H1 (cell line): ENCODE data around the gene WDR27. TPM values are rescaled to one million over a fixed set of nuclear protein-coding genes. Genes with fewer than 3 reads are reported as not detected.

ENCODE experiments used
- CTCF ChIA-PET: fragments of 300-600 bp; sonication (Branson Sonifier 250); formaldehyde crosslinking; loops from one replicate; lab custom pipeline; 2021; ENCODE audit not compliant: partially characterized antibody; lab: Charles Lee
- POLR2A ChIA-PET: fragments of 300-600 bp; sonication (Branson Sonifier 250); formaldehyde crosslinking; loops from one replicate; lab custom pipeline; 2021; ENCODE audit warnings: inconsistent platforms; ENCODE audit not compliant: partially characterized antibody; lab: Charles Lee
- DNase-seq, 2 experiments: peaks; one replicate each; pipeline versions ENCODE4 v3.0.0 to v3.0.0-alpha.2; 2010 to 2022; ENCODE audit warnings: low spot score in 2 of 2, low read depth in 1 of 2, mixed read lengths in 1 of 2
- FAIRE-seq: peaks from 2 replicates; lab custom pipeline; 2011; peaks lifted over from hg19 to GRCh38; lab: Jason Lieb, UNC
- H2AFZ ChIP-seq: 2 replicates; pipeline ENCODE4 v1.8.1; 2012; ENCODE audit warnings: low read length, inconsistent platforms
- H2AK5ac ChIP-seq: 2 replicates; pipeline ENCODE4 v1.6.1; 2013; ENCODE audit warnings: low read depth, low read length
- H2BK120ac ChIP-seq: replicated peaks from 2 replicates; pipeline ENCODE3; 2013; ENCODE audit warnings: low read depth, low read length, inconsistent platforms
- H2BK12ac ChIP-seq: 2 replicates; pipeline ENCODE4 v1.6.1; 2013; ENCODE audit warnings: low read depth, low read length
- H2BK15ac ChIP-seq: 2 replicates; pipeline ENCODE4 v1.6.1; 2013; ENCODE audit warnings: low read length
- H2BK20ac ChIP-seq: 2 replicates; pipeline ENCODE4 v1.6.1; 2013; ENCODE audit warnings: low read length
- H2BK5ac ChIP-seq: 2 replicates; pipeline ENCODE4 v1.6.1; 2013; ENCODE audit warnings: low read depth, low read length
- H3K14ac ChIP-seq: 2 replicates; pipeline ENCODE4 v1.6.1; 2013; ENCODE audit warnings: inconsistent platforms; ENCODE audit not compliant: insufficient read length
- H3K18ac ChIP-seq: 2 replicates; pipeline ENCODE4 v1.6.1; 2013; ENCODE audit warnings: low read length; ENCODE audit errors: extremely low read depth
- H3K23ac ChIP-seq: 2 replicates; pipeline ENCODE4 v1.6.1; 2013; ENCODE audit warnings: inconsistent platforms; ENCODE audit not compliant: insufficient read length
- H3K23me2 ChIP-seq: 2 replicates; pipeline ENCODE4 v1.6.1; 2013; ENCODE audit warnings: low read depth, low read length
- H3K27ac ChIP-seq: 2 replicates; pipeline ENCODE4 v1.6.1; 2011; ENCODE audit warnings: low read depth, low read length, inconsistent platforms
- H3K27me3 ChIP-seq, 4 experiments: replicated peaks in 1 of 4; 1 replicate in 1 of 4; 2 replicates in 3 of 4; pipeline versions ENCODE4 v1.6.1 to v1.8.1; 2011 to 2013; ENCODE audit warnings: low read length in 3 of 4, mild to moderate bottlenecking in 3 of 4, inconsistent platforms in 2 of 4, mixed read lengths in 2 of 4, moderate library complexity in 1 of 4; ENCODE audit not compliant: control insufficient read depth in 3 of 4, insufficient read depth in 3 of 4; ENCODE audit errors: extremely low read depth in 1 of 4
- H3K36me3 ChIP-seq, 4 experiments: 2 replicates each; pipeline versions ENCODE4 v1.6.1 to v1.8.1; 2011 to 2013; ENCODE audit warnings: mild to moderate bottlenecking in 4 of 4, low read length in 3 of 4, moderate library complexity in 2 of 4, control low read depth in 1 of 4, inconsistent platforms in 1 of 4; ENCODE audit not compliant: insufficient read depth in 4 of 4, control insufficient read depth in 2 of 4
- H3K4ac ChIP-seq: replicated peaks from 2 replicates; pipeline ENCODE3; 2013; ENCODE audit warnings: low read length, low read depth, mixed read lengths, inconsistent platforms; ENCODE audit not compliant: insufficient read length
- H3K4me1 ChIP-seq, 4 experiments: replicated peaks in 1 of 4; 1 replicate in 1 of 4; 2 replicates in 3 of 4; pipeline versions ENCODE4 v1.6.1 to v1.8.1; 2011 to 2013; ENCODE audit warnings: low read length in 3 of 4, inconsistent platforms in 2 of 4, mixed read lengths in 1 of 4; ENCODE audit not compliant: insufficient read depth in 4 of 4, control insufficient read depth in 3 of 4
- H3K4me2 ChIP-seq, 2 experiments: 2 replicates each; pipeline versions ENCODE4 v1.6.1 to v1.8.1; 2011 to 2013; ENCODE audit warnings: low read depth in 2 of 2, low read length in 2 of 2, control low read depth in 1 of 2, inconsistent platforms in 1 of 2, mild to moderate bottlenecking in 1 of 2; ENCODE audit not compliant: insufficient read depth in 1 of 2
- H3K4me3 ChIP-seq, 4 experiments: fragments of 200-600, 300-600 bp in 1 of 4; sonication (generic), shearing (Covaris generic), sonication (Bioruptor Twin) in 1 of 4; 2 replicates each; pipeline versions ENCODE4 v1.5.1 to v1.8.1; 2011 to 2016; ENCODE audit warnings: low read length in 4 of 4, low read depth in 3 of 4, control low read depth in 2 of 4, inconsistent platforms in 2 of 4, mild to moderate bottlenecking in 2 of 4, mixed read lengths in 1 of 4, moderate library complexity in 1 of 4; ENCODE audit not compliant: insufficient read depth in 2 of 4; ENCODE audit errors: extremely low read depth in 1 of 4
- H3K56ac ChIP-seq: replicated peaks from 2 replicates; pipeline ENCODE3; 2013; ENCODE audit warnings: low read depth, mild to moderate bottlenecking, mixed read lengths, low read length, inconsistent platforms; ENCODE audit not compliant: insufficient read length
- H3K79me1 ChIP-seq: 2 replicates; pipeline ENCODE4 v1.6.1; 2013; ENCODE audit warnings: low read depth, low read length, control low read depth
- H3K79me2 ChIP-seq, 2 experiments: 2 replicates each; pipeline versions ENCODE4 v1.6.1 to v1.8.1; 2012 to 2013; ENCODE audit warnings: low read length in 2 of 2, mild to moderate bottlenecking in 2 of 2, inconsistent platforms in 1 of 2; ENCODE audit not compliant: insufficient read depth in 2 of 2, control insufficient read depth in 1 of 2
- H3K9ac ChIP-seq, 4 experiments: replicated peaks in 1 of 4; 1 replicate in 1 of 4; 2 replicates in 3 of 4; pipeline versions ENCODE4 v1.6.1 to v1.8.1; 2011 to 2013; ENCODE audit warnings: low read depth in 3 of 4, low read length in 3 of 4, control low read depth in 2 of 4, mild to moderate bottlenecking in 2 of 4, moderate library complexity in 2 of 4, inconsistent platforms in 1 of 4; ENCODE audit errors: extremely low read depth in 1 of 4
- H3K9me3 ChIP-seq, 2 experiments: 2 replicates each; pipeline versions ENCODE4 v1.6.1 to v1.8.1; 2012 to 2013; ENCODE audit warnings: mild to moderate bottlenecking in 2 of 2, moderate library complexity in 2 of 2, control low read depth in 1 of 2, inconsistent platforms in 1 of 2, low read depth in 1 of 2, low read length in 1 of 2, mixed read lengths in 1 of 2; ENCODE audit not compliant: insufficient read depth in 2 of 2
- H4K20me1 ChIP-seq, 2 experiments: replicated peaks in 1 of 2; 2 replicates each; pipeline versions ENCODE3 to v1.8.1; 2011 to 2013; ENCODE audit warnings: inconsistent platforms in 2 of 2, low read length in 2 of 2, mild to moderate bottlenecking in 1 of 2; ENCODE audit not compliant: insufficient read depth in 2 of 2, control insufficient read depth in 1 of 2
- H4K5ac ChIP-seq: 2 replicates; pipeline ENCODE4 v1.6.1; 2013; ENCODE audit warnings: low read length, low read depth, mixed read lengths, inconsistent platforms; ENCODE audit not compliant: insufficient read length
- H4K8ac ChIP-seq: 2 replicates; pipeline ENCODE4 v1.8.0; 2013; ENCODE audit warnings: mild to moderate bottlenecking, moderate library complexity, low read length, inconsistent platforms; ENCODE audit not compliant: insufficient read depth; ENCODE audit errors: extremely low read depth
- H4K91ac ChIP-seq: replicated peaks from 2 replicates; pipeline ENCODE3; 2013; ENCODE audit warnings: low read length, mixed read lengths, inconsistent platforms; ENCODE audit not compliant: insufficient read length
- EP300 ChIP-seq, 2 experiments: IDR thresholded peaks; 1 replicate in 1 of 2; 2 replicates in 1 of 2; pipeline ENCODE4 v1.6.1; 2011 to 2012; ENCODE audit warnings: low read depth in 2 of 2, low read length in 2 of 2, mild to moderate bottlenecking in 2 of 2, borderline replicate concordance in 1 of 2, inconsistent platforms in 1 of 2, moderate library complexity in 1 of 2
- GTF2F1 ChIP-seq: IDR thresholded peaks from 2 replicates; pipeline ENCODE4 v1.6.1; 2012; ENCODE audit warnings: low read depth, low read length, improper control_type of control experiment, borderline replicate concordance
- SP1 ChIP-seq: IDR thresholded peaks from 2 replicates; pipeline ENCODE4 v1.6.1; 2011; ENCODE audit warnings: low read depth, low read length
- WGBS, 2 experiments: shearing (Covaris generic) in 1 of 2; methylation state at CpG; one replicate each; pipeline versions ENCODE4 v1.1.6 to v1.1.7; 2013 to 2015; ENCODE audit warnings: low lambda C conversion rate in 2 of 2, mixed read lengths in 2 of 2, inconsistent platforms in 1 of 2, low coverage in 1 of 2, missing lambda C conversion rate in 1 of 2; ENCODE audit not compliant: insufficient replicate concordance in 2 of 2, insufficient coverage in 1 of 2, insufficient read length in 1 of 2; ENCODE audit errors: extremely low coverage in 1 of 2, missing lambda C conversion rate in 1 of 2; 5-methylcytosine and 5-hydroxymethylcytosine counted together
- polyA plus RNA-seq, 7 experiments: library from polyadenylated mRNA; depleted of rRNA in 3 of 7; stranded (reverse) in 5 of 7; unstranded in 2 of 7; fragments of >200 nt in 5 of 7; fragments of 200-250 nt in 2 of 7; gene quantifications; 1 replicate in 5 of 7; 2 replicates in 1 of 7; 4 replicates in 1 of 7; pipeline versions ENCODE4 v1.2.1 to v1.2.3, GENCODE V29; 2011 to 2013; ENCODE audit warnings: missing spikeins in 2 of 7, mixed read lengths in 2 of 7
- total RNA-seq: library from RNA; stranded (reverse); fragmentation: NEBNext Ultra II Directional; extraction: Animal tissue kit (Norgen Biotek cat#: 25700); gene quantifications from 2 replicates; pipeline ENCODE4 v1.2.1, GENCODE V29; 2021

Gene WDR27
- total and polyA plus RNA-seq, 2 of the 8 experiments (the other 6 are each of a cell fraction or from before 2014, with no cell fraction given) = 53.6 to 68.6 TPM

GRCh38 chr6:169499848-169500247 is 202.0 kb downstream of the WDR27 start:
- Histone ChIP-seq H2AFZ (no peak overlapping the region), H2BK12ac (no peak overlapping the region), H3K27ac (no peak overlapping the region), H4K20me1 (no peaks in the 10 kb centered on the region), H3K23me2 (no peaks in the 10 kb centered on the region), H3K9ac (no peak overlapping the region), H4K91ac (no peak overlapping the region), H2BK15ac (no peak overlapping the region), H2BK120ac (no peak overlapping the region), H4K5ac (no peak overlapping the region), H3K18ac (no peak overlapping the region), H3K27me3 (no peaks in the 10 kb centered on the region), H3K4me1 (no peaks in the 10 kb centered on the region; a peak in 1 of 7 replicates), H2BK5ac (no peak overlapping the region), H3K56ac (no peak overlapping the region), H3K4me3 (no peak overlapping the region), H2BK20ac (no peak overlapping the region), H4K8ac (no peak overlapping the region)
- ChIA-PET CTCF (interaction anchor here (1.2 to 1.6 kb wide), 4 partner anchors 9 to 79 kb away, joined by 3 to 4 read pairs (median 4); no protein-coding TSS in a partner anchor), POLR2A (no interaction called here)
- FAIRE-seq = no peak
- no peak for DNase-seq
- TF ChIP-seq EP300 (IDR thresholded peaks at IDR 0.05; ENCODE audit: borderline replicate concordance in 1 of 2, low read depth in 2 of 2, low read length in 2 of 2) (no peak), GTF2F1 (no peak), SP1 (no peak)
- TF ChIP-seq, all 59 proteins: peak for 0
- WGBS, 2 experiments = 90% methylated on average over 7 of the region's 7 CpGs; no CpG with 5 or more reads in 1 of the 2 experiments
- Histone ChIP-seq H3K79me1 (no peaks in the 10 kb centered on the region; the same call in 1 of the 2 replicates), H3K79me2 (no peaks in the 10 kb centered on the region), H3K4me2 (no peak overlapping the region), H3K23ac (no peak overlapping the region), H3K9me3 (no peaks in the 10 kb centered on the region), H2AK5ac (no peak overlapping the region), H3K36me3 (no peaks in the 10 kb centered on the region), H3K4ac (no peak overlapping the region), H3K14ac (no peak overlapping the region)
